Heart left ventricle (tissue), 13 donors: ENCODE data around the gene SLC28A2.
"Not testable (repeated sequence)": the region's sequence is repeated elsewhere in the genome, so short reads cannot be mapped to it uniquely, and the experiment has no call there.

ENCODE experiments used
- CTCF ChIP-seq, 12 donors: fragments of 200-600 bp; sonication (generic) in 4 of 12; IDR thresholded peaks; one replicate each; pipeline versions ENCODE4 v1.5.0 to v1.8.0; 2018 to 2022; ENCODE audit warnings: antibody characterized with exemption in 12 of 12, mild to moderate bottlenecking in 5 of 12
- POLR2A ChIP-seq, 2 donors: fragments of 450-650 bp; IDR thresholded peaks; one replicate each; pipeline ENCODE4 v1.6.1; 2017; ENCODE audit warnings: antibody characterized with exemption in 2 of 2, mild to moderate bottlenecking in 2 of 2, moderate library complexity in 2 of 2
- donor health status: ischemic (EF 13 %, LVEDD 7.1; RV severe dilation, severe dysfunction).
- donor health status: DM: no; HTN: yes; CAD: no.
- donor health status: DM: no; HTN: no; CAD: no.
- donor health status: ischemic (EF 25% LVEDD 6.9; RV normal size, moderate dysfunction).
- donor health status: ischemic (EF 25% LVEDD 5.7; RV mildly dilated, moderate dysfunction).
- donor health status: ischemic (EF 35%, LVEDD 5.7; RV mildly dilated, moderate dysfunction).
- donor health status: nonischemic (EF 11% LVEDD 7.7; RV severe dilation, severe dysfunction).
- donor health status: DM: yes; HTN: yes; CAD: no.
- donor health status: PGD.
- donor health status: ischemic (EF 29% LVEDD 5.4; RV normal size, mild dysfunction).
- donor health status: nonischemic (EF 23%, LVEDD 6.1; RV moderate dilation, normal function).

GRCh38 chr15:45236806-45237205 lies 15.2 kb upstream of the SLC28A2 start:
- TF ChIP-seq CTCF, POLR2A (IDR thresholded peaks at IDR 0.05): not testable (repeated sequence)
